ENCODE data around the gene SPATA31E1. TPM values are rescaled to one million over a fixed set of nuclear protein-coding genes. Genes with fewer than 3 reads are reported as not detected.

The SPATA31E1 gene
- total and polyA plus RNA-seq, 9 of the 15 experiments (the other 6 are each of a cell fraction or from before 2014, with no cell fraction given): not detected

DNA sequence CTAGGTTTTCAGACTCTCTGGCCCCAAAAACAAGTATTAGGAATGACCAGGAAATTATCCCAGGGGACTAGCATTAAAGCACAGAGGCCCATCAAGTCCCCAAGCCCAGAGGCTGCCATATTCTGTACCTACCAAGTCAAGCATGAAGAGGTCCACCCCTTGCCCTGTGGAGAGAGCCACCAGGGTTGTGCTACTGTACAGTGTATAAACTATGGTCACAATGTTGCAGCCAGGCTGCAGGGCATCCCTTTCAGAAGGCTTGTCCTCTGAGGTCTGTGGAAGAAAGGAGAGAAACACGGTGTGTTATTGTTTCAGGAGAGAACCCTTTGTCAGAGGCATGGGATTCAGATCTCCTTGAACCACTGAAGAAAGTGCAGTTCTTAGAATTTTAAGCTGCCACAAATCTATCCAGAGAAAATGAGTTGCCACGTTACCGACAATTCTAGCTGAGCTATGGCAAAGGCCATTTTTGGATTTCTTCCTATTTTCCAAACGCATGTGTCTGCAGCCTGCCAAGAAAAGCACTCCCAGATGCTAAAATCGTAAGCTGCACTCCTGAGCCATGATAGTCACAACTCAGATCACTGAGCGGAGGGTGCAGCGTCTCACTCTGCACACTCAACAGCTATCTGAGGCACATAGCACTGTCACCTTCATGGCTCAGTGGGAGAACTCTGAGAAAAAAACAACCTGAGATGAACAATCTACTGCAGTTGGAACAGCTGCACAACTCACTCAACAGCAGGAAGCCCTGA, 45.5 kb upstream of the SPATA31E1 start:
- intact Hi-C loops (cut with micrococcal nuclease) (no loop called here), in situ Hi-C loops (cut with MboI) (no loop called here)
- peaks cover 4 to 18% of the 10 kb centered on the region in 2 experiments; a peak in 4 of 5 replicates for H3K27me3 ChIP-seq (ENCODE audit: control insufficient read depth in 2 of 2, insufficient read depth in 2 of 2, low read length in 2 of 2)
- DNase-seq (ENCODE audit: extremely low read depth in 1 of 4, low spot score in 3 of 4) (no peak), FAIRE-seq (no peak), ATAC-seq (no peak)
- H2AFZ ChIP-seq (ENCODE audit: low read depth, low read length): no peak overlapping the region
- no peaks in the 10 kb centered on the region for H3K9me1 ChIP-seq (ENCODE audit: control insufficient read depth, insufficient read depth, low read length)
- H3K4me3 ChIP-seq: no peak overlapping the region
- H3K9ac ChIP-seq (ENCODE audit: insufficient read depth in 1 of 2, low read depth in 2 of 2, low read length in 2 of 2): no peak overlapping the region
- no peaks in the 10 kb centered on the region for H3K9me3 ChIP-seq (replicated peaks; ENCODE audit: control insufficient read depth, insufficient read depth, low read depth, low read length)
- H3K27ac ChIP-seq (ENCODE audit: extremely low read depth, low read depth, low read length): no peak overlapping the region
- no peak overlapping the region for H3K4me2 ChIP-seq (ENCODE audit: insufficient read depth, low read length)
- 1% methylated on average over 7 of the region's 7 CpGs for WGBS (ENCODE audit: insufficient coverage, low coverage, missing lambda C conversion rate)
- no peaks in the 10 kb centered on the region for H3K79me2 ChIP-seq (ENCODE audit: control insufficient read depth, insufficient read depth, low read length)
- H4K20me1 ChIP-seq (replicated peaks; ENCODE audit: control insufficient read depth, insufficient read depth, low read length): no peaks in the 10 kb centered on the region
- H3K4me1 ChIP-seq (replicated peaks in 1 of 2; ENCODE audit: control insufficient read depth in 2 of 2, insufficient read depth in 2 of 2, low read length in 2 of 2): no peaks in the 10 kb centered on the region; a peak in 1 of 5 replicates
- no peak for TF ChIP-seq CBFA2T2 (conservative IDR thresholded peaks at IDR 0.05)
- TF ChIP-seq ZNF644 (tag; IDR thresholded peaks at IDR 0.05; ENCODE audit: low read depth): no peak
- no TSS peak for BruUV-seq (replicated peaks)
- ChIA-PET POLR2A (interaction anchor here (0.5 kb wide), 1 partner anchor 450 kb away, joined by 4 read pairs; no protein-coding TSS in a partner anchor), CTCF (ENCODE audit: low intra/inter-chr PET ratio) (no interaction called here)
- H3K36me3 ChIP-seq (ENCODE audit: control insufficient read depth, insufficient read depth, low read length): no peaks in the 10 kb centered on the region

- in situ Hi-C loops (cut with MboI) (no loop called here), intact Hi-C loops (cut with micrococcal nuclease) (no loop called here)
- no peak for ATAC-seq
- 13% methylated on average over 1 of the region's 1 CpG for WGBS (ENCODE audit: insufficient coverage, low coverage, missing lambda C conversion rate)
- FAIRE-seq: no peak
- Histone ChIP-seq H3K27me3 (ENCODE audit: control insufficient read depth in 2 of 2, insufficient read depth in 2 of 2, low read length in 2 of 2) (peaks cover 6 to 24% of the 10 kb centered on the region in 2 experiments; a peak in 4 of 5 replicates), H3K27ac (ENCODE audit: extremely low read depth, low read depth, low read length) (no peak overlapping the region), H3K4me2 (ENCODE audit: insufficient read depth, low read length) (no peak overlapping the region), H3K9me3 (replicated peaks; ENCODE audit: control insufficient read depth, insufficient read depth, low read depth, low read length) (no peaks in the 10 kb centered on the region), H3K9me1 (ENCODE audit: control insufficient read depth, insufficient read depth, low read length) (no peaks in the 10 kb centered on the region), H3K4me3 (no peak overlapping the region), H3K36me3 (ENCODE audit: control insufficient read depth, insufficient read depth, low read length) (no peaks in the 10 kb centered on the region), H3K4me1 (replicated peaks in 1 of 2; ENCODE audit: control insufficient read depth in 2 of 2, insufficient read depth in 2 of 2, low read length in 2 of 2) (no peaks in the 10 kb centered on the region; a peak in 1 of 5 replicates), H3K9ac (ENCODE audit: insufficient read depth in 1 of 2, low read depth in 2 of 2, low read length in 2 of 2) (no peak overlapping the region), H2AFZ (ENCODE audit: low read depth, low read length) (no peak overlapping the region), H4K20me1 (replicated peaks; ENCODE audit: control insufficient read depth, insufficient read depth, low read length) (no peaks in the 10 kb centered on the region), H3K79me2 (ENCODE audit: control insufficient read depth, insufficient read depth, low read length) (no peaks in the 10 kb centered on the region)
- POLR2A ChIA-PET: no interaction called here
- CTCF ChIA-PET (ENCODE audit: low intra/inter-chr PET ratio): no interaction called here
- no peak for DNase-seq (ENCODE audit: extremely low read depth in 1 of 4, low spot score in 3 of 4)
- BruUV-seq (replicated peaks): no TSS peak
- TF ChIP-seq KDM5B (IDR thresholded peaks at IDR 0.05; ENCODE audit: insufficient replicate concordance, low read depth, low read length) (no peak), NCOA2 (IDR thresholded peaks at IDR 0.05; ENCODE audit: partially characterized antibody in 2 of 2) (no peak), ETS1 (conservative IDR thresholded peaks at IDR 0.05; ENCODE audit: control insufficient read depth, low read depth, low read length) (no peak), ZNF766 (CRISPR knock-in tag; conservative IDR thresholded peaks at IDR 0.05) (no peak), BRD4 (IDR thresholded peaks at IDR 0.05) (no peak)
- TF ChIP-seq, protein P1, sequence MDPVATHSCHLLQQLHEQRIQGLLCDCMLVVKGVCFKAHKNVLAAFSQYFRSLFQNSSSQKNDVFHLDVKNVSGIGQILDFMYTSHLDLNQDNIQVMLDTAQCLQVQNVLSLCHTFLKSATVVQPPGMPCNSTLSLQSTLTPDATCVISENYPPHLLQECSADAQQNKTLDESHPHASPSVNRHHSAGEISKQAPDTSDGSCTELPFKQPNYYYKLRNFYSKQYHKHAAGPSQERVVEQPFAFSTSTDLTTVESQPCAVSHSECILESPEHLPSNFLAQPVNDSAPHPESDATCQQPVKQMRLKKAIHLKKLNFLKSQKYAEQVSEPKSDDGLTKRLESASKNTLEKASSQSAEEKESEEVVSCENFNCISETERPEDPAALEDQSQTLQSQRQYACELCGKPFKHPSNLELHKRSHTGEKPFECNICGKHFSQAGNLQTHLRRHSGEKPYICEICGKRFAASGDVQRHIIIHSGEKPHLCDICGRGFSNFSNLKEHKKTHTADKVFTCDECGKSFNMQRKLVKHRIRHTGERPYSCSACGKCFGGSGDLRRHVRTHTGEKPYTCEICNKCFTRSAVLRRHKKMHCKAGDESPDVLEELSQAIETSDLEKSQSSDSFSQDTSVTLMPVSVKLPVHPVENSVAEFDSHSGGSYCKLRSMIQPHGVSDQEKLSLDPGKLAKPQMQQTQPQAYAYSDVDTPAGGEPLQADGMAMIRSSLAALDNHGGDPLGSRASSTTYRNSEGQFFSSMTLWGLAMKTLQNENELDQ (CRISPR knock-in tag; IDR thresholded peaks at IDR 0.05; ENCODE audit: borderline replicate concordance): no peak
- TF ChIP-seq, protein P2, sequence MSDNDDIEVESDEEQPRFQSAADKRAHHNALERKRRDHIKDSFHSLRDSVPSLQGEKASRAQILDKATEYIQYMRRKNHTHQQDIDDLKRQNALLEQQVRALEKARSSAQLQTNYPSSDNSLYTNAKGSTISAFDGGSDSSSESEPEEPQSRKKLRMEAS (CRISPR knock-in tag; IDR thresholded peaks at IDR 0.05): no peak
Observed at GRCh38 chr9:87840134-87840533, 42.5 kb upstream of the SPATA31E1 start.

All from K562 (cell line).